Measurements from ENCODE around the gene TNRC6B. TPM values are rescaled to one million over a fixed set of nuclear protein-coding genes. Genes with fewer than 3 reads are reported as not detected.
"Not testable (repeated sequence)": the region's sequence is repeated elsewhere in the genome, so short reads cannot be mapped to it uniquely, and the experiment has no call there.

TNRC6B gene
- total RNA-seq, 2 experiments from 2014 or later = 40.0 to 72.5 TPM

GRCh38 chr22:40210818-40211217 is 33.1 kb downstream of the TNRC6B start:
- H3K4me1 Mint-ChIP-seq = peaks cover 57% of the 10 kb centered on the region
- peak overlapping the region; percentile 26 for H3K27ac Mint-ChIP-seq
- ATAC-seq = peak; percentile 55

GRCh38 chr22:40211476-40212054 is 33.8 kb downstream of the TNRC6B start:
- Mint-ChIP-seq H3K36me3 (peaks cover 7% of the 10 kb centered on the region), H3K9me3 (ENCODE audit: low read depth) (no peaks in the 10 kb centered on the region), H3K4me1 (peaks cover 65% of the 10 kb centered on the region), H3K4me3 (no peak overlapping the region), H3K27ac (no peak overlapping the region), H3K27me3 (no peaks in the 10 kb centered on the region)
- DNase-seq (no peak), ATAC-seq (no peak)
- CTCF ChIA-PET = no interaction called here

More at GRCh38 chr22:40210818-40211217, 33.1 kb downstream of the TNRC6B start:
- Mint-ChIP-seq H3K9me3 (ENCODE audit: low read depth) (no peaks in the 10 kb centered on the region), H3K4me3 (no peak overlapping the region), H3K36me3 (peaks cover 6% of the 10 kb centered on the region), H3K27me3 (no peaks in the 10 kb centered on the region)
- CTCF ChIA-PET = no interaction called here
- no peak for DNase-seq

GRCh38 chr22:40212121-40212520 is 34.4 kb downstream of the TNRC6B start:
- H3K9me3 Mint-ChIP-seq (ENCODE audit: low read depth) = no peaks in the 10 kb centered on the region
- DNase-seq (no peak), ATAC-seq (no peak)
- H3K27me3 Mint-ChIP-seq = no peaks in the 10 kb centered on the region
- H3K36me3 Mint-ChIP-seq = peaks cover 7% of the 10 kb centered on the region
- peaks cover 70% of the 10 kb centered on the region for H3K4me1 Mint-ChIP-seq
- no peak overlapping the region for H3K27ac Mint-ChIP-seq
- CTCF ChIA-PET = no interaction called here
- H3K4me3 Mint-ChIP-seq = no peak overlapping the region

- Mint-ChIP-seq H3K27ac (no peak overlapping the region), H3K36me3 (peaks cover 7% of the 10 kb centered on the region), H3K9me3 (ENCODE audit: low read depth) (no peaks in the 10 kb centered on the region), H3K4me3 (no peak overlapping the region), H3K4me1 (peaks cover 70% of the 10 kb centered on the region), H3K27me3 (no peaks in the 10 kb centered on the region)
- CTCF ChIA-PET = interaction anchor here (1.0 kb wide), 1 partner anchor 135 kb away, joined by 3 read pairs; no protein-coding TSS in a partner anchor
- no peak for DNase-seq
- no peak for ATAC-seq
Measured at GRCh38 chr22:40213478-40213877, 35.8 kb downstream of the TNRC6B start.

- Mint-ChIP-seq H3K4me3 (no peak overlapping the region), H3K36me3 (peaks cover 13% of the 10 kb centered on the region), H3K4me1 (peaks cover 69% of the 10 kb centered on the region), H3K9me3 (ENCODE audit: low read depth) (no peaks in the 10 kb centered on the region), H3K27ac (peak overlapping the region; percentile 81), H3K27me3 (no peaks in the 10 kb centered on the region)
- DNase-seq (peak; percentile 39), ATAC-seq (no peak)
- CTCF ChIA-PET = interaction anchor here (0.7 to 1.3 kb wide), 2 partner anchors 111 to 132 kb away, joined by 3 to 4 read pairs; no protein-coding TSS in a partner anchor
Measured at GRCh38 chr22:40215266-40215665, 37.5 kb downstream of the TNRC6B start.

GRCh38 chr22:40216041-40216756 is 38.5 kb downstream of the TNRC6B start:
- peak overlapping the region; percentile 25 for H3K4me3 Mint-ChIP-seq
- DNase-seq (peak; percentile 47), ATAC-seq (peak; percentile 59)
- H3K9me3 Mint-ChIP-seq (ENCODE audit: low read depth) = no peaks in the 10 kb centered on the region
- peak overlapping the region; percentile 81 for H3K27ac Mint-ChIP-seq
- H3K36me3 Mint-ChIP-seq = peaks cover 13% of the 10 kb centered on the region
- H3K27me3 Mint-ChIP-seq = no peaks in the 10 kb centered on the region
- peaks cover 60% of the 10 kb centered on the region for H3K4me1 Mint-ChIP-seq
- CTCF ChIA-PET = interaction anchor here (1.3 kb wide), 1 partner anchor 131 kb away, joined by 4 read pairs; no protein-coding TSS in a partner anchor

- Mint-ChIP-seq H3K36me3 (peaks cover 14% of the 10 kb centered on the region), H3K27me3 (no peaks in the 10 kb centered on the region), H3K4me1 (peaks cover 53% of the 10 kb centered on the region), H3K4me3 (no peak overlapping the region), H3K9me3 (ENCODE audit: low read depth) (no peaks in the 10 kb centered on the region), H3K27ac (peak overlapping the region; percentile 2)
- ATAC-seq = no peak
- DNase-seq = no peak
- CTCF ChIA-PET = interaction anchor here (1.0 kb wide), 1 partner anchor 16 kb away, joined by 3 read pairs; no protein-coding TSS in a partner anchor
Measured at GRCh38 chr22:40218152-40218551, 40.4 kb downstream of the TNRC6B start.

- H3K27ac Mint-ChIP-seq = peak overlapping the region; percentile 2
- no peaks in the 10 kb centered on the region for H3K27me3 Mint-ChIP-seq
- H3K9me3 Mint-ChIP-seq (ENCODE audit: low read depth) = no peaks in the 10 kb centered on the region
- H3K36me3 Mint-ChIP-seq = peaks cover 11% of the 10 kb centered on the region
- DNase-seq (no peak), ATAC-seq (no peak)
- no peak overlapping the region for H3K4me3 Mint-ChIP-seq
- peaks cover 51% of the 10 kb centered on the region for H3K4me1 Mint-ChIP-seq
- CTCF ChIA-PET = interaction anchor here (1.0 kb wide), 1 partner anchor 15 kb away, joined by 3 read pairs; no protein-coding TSS in a partner anchor
Measured at GRCh38 chr22:40218723-40219294, 41.1 kb downstream of the TNRC6B start.

- H3K9me3 Mint-ChIP-seq (ENCODE audit: low read depth) = no peaks in the 10 kb centered on the region
- ATAC-seq (no peak), DNase-seq (no peak)
- H3K4me1 Mint-ChIP-seq = peaks cover 50% of the 10 kb centered on the region
- H3K36me3 Mint-ChIP-seq = peaks cover 13% of the 10 kb centered on the region
- H3K27ac Mint-ChIP-seq = no peak overlapping the region
- CTCF ChIA-PET = interaction anchor here (0.7 kb wide), 1 partner anchor 24 kb away, joined by 3 read pairs; no protein-coding TSS in a partner anchor
- H3K4me3 Mint-ChIP-seq = no peak overlapping the region
- H3K27me3 Mint-ChIP-seq = no peaks in the 10 kb centered on the region
Measured at GRCh38 chr22:40220316-40221054, 42.8 kb downstream of the TNRC6B start.

GRCh38 chr22:40221055-40221414 is 43.3 kb downstream of the TNRC6B start:
- no peak overlapping the region for H3K27ac Mint-ChIP-seq
- no peak for DNase-seq
- no peaks in the 10 kb centered on the region for H3K9me3 Mint-ChIP-seq (ENCODE audit: low read depth)
- ATAC-seq = no peak
- H3K27me3 Mint-ChIP-seq = no peaks in the 10 kb centered on the region
- peaks cover 10% of the 10 kb centered on the region for H3K36me3 Mint-ChIP-seq
- no peak overlapping the region for H3K4me3 Mint-ChIP-seq
- CTCF ChIA-PET = interaction anchor here (0.7 kb wide), 1 partner anchor 25 kb away, joined by 3 read pairs; no protein-coding TSS in a partner anchor
- H3K4me1 Mint-ChIP-seq = peaks cover 44% of the 10 kb centered on the region

GRCh38 chr22:40222979-40223378 is 45.3 kb downstream of the TNRC6B start:
- H3K9me3 Mint-ChIP-seq (ENCODE audit: low read depth); ATAC-seq; H3K4me3 Mint-ChIP-seq; H3K36me3 Mint-ChIP-seq; H3K27me3 Mint-ChIP-seq; DNase-seq; CTCF ChIA-PET; H3K27ac Mint-ChIP-seq: not testable (repeated sequence)
- H3K4me1 Mint-ChIP-seq = peaks cover 32% of the 10 kb centered on the region

- Mint-ChIP-seq H3K4me3 (no peak overlapping the region), H3K36me3 (peaks cover 13% of the 10 kb centered on the region), H3K4me1 (peaks cover 17% of the 10 kb centered on the region), H3K9me3 (ENCODE audit: low read depth) (no peaks in the 10 kb centered on the region), H3K27ac (no peak overlapping the region), H3K27me3 (no peaks in the 10 kb centered on the region)
- DNase-seq = no peak
- CTCF ChIA-PET = interaction anchor here (1.3 kb wide), 1 partner anchor 27 kb away, joined by 3 read pairs; no protein-coding TSS in a partner anchor
- ATAC-seq = no peak
Measured at GRCh38 chr22:40224702-40225101, 47.0 kb downstream of the TNRC6B start.

- DNase-seq = no peak
- peaks cover 16% of the 10 kb centered on the region for H3K36me3 Mint-ChIP-seq
- H3K27me3 Mint-ChIP-seq = no peaks in the 10 kb centered on the region
- no peak overlapping the region for H3K4me3 Mint-ChIP-seq
- no peaks in the 10 kb centered on the region for H3K9me3 Mint-ChIP-seq (ENCODE audit: low read depth)
- H3K27ac Mint-ChIP-seq = no peak overlapping the region
- CTCF ChIA-PET = no interaction called here
- no peak for ATAC-seq
- H3K4me1 Mint-ChIP-seq = peaks cover 16% of the 10 kb centered on the region
Measured at GRCh38 chr22:40226620-40227019, 48.9 kb downstream of the TNRC6B start.

Data from activated CD8-positive, alpha-beta memory T cell treated with anti-CD3 and anti-CD28 coated beads, Interleukin-2, amount 10 ng/mL, durations not matched to agents 7 days and 5 days (primary cell).